GM21381 (cell line): ENCODE results near the gene ROR2.

Source experiments
- ATAC-seq: cut with Tn5 transposase; IDR thresholded peaks from one replicate; pipeline ENCODE4 v1.9.1; 2021; ENCODE audit warnings: mild to moderate bottlenecking, moderate library complexity; ENCODE audit not compliant: unreplicated experiment

The ROR2 gene

DNA sequence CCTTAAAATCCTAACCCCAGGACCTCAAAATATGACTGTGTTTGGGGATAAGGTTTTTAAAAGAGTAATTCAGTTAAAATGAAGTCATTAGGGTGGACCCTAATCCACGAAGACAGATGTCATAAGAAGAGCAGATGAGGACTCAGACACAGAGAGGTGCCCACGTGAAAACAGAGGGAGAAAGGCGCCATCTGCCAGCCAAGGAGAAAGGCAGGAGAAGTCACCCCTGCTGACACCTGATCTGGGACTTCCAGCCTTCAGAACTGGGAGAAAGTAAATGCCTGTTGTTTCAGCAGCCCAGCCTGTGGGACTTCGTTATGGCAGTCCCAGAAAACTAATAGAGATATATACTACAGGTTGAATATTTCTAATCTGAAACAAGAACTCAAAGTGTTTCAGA lies 67.4 kb downstream of the ROR2 start:
- no peak for ATAC-seq

DNA sequence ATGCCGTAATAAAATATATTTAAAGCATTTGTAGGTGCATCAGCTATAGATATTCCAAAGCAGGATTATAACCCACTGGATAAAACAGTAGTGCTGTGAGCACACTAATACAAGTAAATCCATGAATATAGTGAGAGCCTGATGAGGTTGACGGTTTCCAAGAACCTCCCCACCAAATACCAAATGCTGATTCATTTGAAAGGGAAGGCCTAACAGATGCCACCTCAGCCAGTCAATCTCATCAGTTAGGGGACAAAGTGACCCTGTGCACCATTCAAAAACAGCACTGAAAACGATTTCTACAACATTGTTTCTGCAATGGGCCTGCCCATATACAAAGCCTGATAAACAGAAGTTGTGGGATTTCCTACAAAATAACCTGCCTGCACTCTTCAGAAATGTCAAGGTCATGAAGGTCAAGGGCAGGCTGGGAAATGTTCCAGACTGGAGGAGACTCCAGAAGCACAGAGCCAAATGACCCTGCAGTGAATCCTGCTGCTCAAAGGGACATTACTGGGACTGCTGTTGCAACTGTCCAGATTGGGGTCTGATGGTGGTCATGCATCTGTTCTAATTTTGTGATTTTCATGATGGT lies 69.6 kb downstream of the ROR2 start:
- no peak for ATAC-seq

GRCh38 chr9:91879231-91879630 lies 70.8 kb downstream of the ROR2 start:
- ATAC-seq: no peak

DNA sequence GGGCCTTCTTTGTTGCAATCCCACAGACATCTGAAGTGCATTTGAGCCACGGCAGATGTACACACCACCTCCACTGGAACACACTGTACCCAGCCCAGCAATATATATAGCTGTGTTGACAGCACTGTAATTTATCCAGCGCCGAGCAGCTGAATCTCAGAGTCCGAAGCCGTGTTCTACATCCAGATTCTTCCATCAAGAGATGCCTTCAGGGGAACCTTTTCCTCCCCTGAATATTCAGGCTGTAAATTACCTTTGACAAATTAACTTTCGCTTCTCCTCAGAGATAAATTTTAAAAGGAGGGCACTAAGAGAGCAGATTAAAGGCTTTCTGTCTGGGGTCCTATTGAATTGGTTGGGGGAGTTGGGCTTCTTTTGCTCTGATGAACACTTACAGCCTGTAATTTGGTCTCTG lies 76.4 kb downstream of the ROR2 start:
- ATAC-seq: no peak

DNA sequence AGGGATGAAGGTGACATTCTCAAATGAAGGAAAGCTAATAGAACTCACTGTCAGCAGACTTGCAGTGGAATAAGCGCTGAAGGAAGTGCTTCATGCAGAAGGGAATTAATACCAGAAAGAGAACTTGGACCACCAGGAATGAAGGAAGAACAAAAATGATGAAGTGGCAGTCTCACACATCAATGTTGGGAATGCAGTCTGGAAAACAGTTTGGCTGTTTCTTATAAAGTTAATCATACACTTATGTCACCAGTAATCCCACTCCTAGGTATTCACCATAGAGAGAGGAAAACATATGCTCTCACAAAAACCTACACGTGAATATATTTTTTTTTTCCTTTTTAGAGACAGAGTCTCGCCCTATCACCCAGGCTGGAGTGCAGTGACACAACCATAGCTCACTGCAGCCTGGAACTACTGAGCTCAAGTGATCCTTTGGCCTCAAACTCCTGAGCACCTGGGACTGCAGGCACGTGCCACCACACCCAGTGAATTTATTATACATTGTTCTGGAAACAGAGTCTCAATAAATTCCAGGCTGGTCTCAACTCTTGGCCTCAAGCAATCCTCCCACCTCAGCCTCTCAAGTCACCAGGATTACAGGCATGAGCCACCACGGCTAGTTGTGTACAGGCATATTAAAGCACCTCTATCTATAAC lies 81.2 kb downstream of the ROR2 start:
- ATAC-seq: no peak

- no peak for ATAC-seq
Measured at GRCh38 chr9:91867740-91868139, 82.3 kb downstream of the ROR2 start.

DNA sequence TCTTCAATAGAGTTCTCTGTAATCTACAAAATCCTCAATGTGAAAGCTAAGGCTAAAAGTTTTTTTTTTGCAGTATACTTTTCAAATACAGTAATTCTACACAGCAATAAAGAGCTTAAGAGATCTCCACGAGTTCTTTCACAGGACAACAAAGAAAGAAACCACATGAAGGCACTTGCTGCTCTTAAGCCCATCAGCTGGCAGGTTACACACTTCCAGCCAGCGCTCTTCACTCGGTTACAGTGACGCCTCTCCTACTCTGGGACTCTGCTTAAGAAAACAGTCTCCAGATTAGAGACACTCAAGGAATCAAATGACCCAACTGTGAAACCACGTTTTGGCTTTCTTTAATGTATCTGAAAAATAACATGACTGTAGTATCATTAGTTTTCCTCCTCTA lies 85.0 kb downstream of the ROR2 start:
- ATAC-seq: no peak

- ATAC-seq: no peak
Measured at GRCh38 chr9:91864380-91864779, 85.6 kb downstream of the ROR2 start.

- ATAC-seq: no peak
Measured at GRCh38 chr9:91863469-91863868, 86.6 kb downstream of the ROR2 start.

DNA sequence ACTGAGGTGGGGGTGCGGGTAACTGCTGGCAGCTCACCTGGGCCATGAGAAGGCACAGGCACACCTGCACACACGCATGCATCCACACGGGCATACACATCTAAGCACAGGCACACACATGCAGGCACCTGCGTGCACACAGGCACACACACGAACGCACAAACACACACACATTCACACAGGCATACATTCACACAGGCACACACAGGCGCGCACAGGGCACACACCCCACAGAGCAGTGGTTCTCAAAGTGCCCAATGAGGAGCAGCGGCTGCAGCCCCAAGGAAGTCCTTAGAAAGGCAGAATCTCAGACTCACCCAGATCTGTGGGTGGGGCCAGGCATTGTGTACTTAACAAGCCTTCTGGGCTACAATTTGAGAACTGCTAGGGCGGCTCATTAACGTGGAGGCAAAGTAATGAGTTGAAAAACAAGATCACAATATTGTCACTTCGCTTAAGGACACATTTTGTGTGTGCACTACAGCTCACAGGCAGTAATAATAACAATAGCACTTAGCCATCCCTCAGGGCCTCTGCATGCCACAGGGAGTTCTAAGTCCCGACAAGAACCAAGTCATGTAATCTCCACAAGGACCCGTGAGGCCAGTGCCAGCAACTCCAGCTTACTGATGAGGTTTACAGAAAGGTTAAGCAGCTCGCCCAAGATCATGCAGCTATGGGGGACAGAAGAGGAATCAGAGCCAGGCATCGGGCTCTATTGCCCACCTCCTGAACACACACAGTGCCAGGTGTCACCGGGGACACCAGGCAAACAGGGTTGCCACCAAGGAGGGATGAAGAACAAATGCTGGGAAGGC lies 91.6 kb downstream of the ROR2 start:
- no peak for ATAC-seq

- no peak for ATAC-seq
Measured at GRCh38 chr9:91857291-91858212, 92.5 kb downstream of the ROR2 start.

- ATAC-seq: no peak
Measured at GRCh38 chr9:91856419-91856818, 93.6 kb downstream of the ROR2 start.

GRCh38 chr9:91855196-91855595 lies 94.8 kb downstream of the ROR2 start:
- no peak for ATAC-seq

GRCh38 chr9:91852801-91853347 lies 97.2 kb downstream of the ROR2 start:
- ATAC-seq: no peak

GRCh38 chr9:91849694-91850093 lies 100.3 kb downstream of the ROR2 start:
- ATAC-seq: no peak

- ATAC-seq: no peak
Measured at GRCh38 chr9:91848146-91848545, 101.9 kb downstream of the ROR2 start.

DNA sequence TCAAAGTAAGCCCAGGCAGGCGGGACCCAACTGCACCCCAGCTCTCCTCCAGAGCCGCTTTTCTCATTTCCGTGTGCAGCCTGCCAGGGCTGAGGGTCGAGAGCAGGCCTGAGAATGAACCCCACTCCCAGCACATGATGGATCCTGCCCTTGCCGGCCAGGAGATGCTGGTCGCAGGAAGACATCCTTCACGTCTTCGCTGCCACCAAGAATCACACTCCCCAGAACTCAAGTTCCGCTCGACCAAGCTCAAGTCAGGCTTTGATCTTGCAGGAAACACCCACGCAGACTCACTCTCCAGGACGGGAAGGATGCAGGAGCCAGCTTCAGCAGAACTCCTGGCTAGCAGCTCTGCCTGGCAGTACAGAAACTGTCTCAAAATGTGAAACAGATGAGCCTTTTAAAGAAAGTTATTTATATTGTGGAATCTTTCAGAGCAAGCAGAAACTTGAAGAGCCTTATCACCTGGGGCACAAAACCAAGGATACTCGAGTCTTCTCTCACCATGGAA lies 102.4 kb downstream of the ROR2 start:
- ATAC-seq: no peak

DNA sequence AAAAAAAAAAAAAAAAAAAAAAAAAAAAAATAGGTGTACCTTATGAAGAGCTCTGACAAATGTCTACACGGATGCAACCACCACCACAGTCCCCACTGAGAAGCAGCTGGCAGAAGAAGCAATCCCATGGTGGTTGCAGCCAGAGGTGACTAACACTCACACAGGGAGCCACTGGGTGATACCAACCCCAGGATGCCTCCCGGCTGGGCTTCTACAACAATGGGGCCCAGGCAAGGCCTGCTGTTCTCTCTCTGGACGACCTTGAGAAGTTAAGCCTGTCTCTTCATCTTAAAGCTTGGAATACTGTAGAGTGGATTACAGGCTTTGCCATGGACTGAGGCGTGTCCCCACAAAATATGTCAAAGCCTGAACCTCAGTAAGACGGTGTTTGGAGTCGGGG lies 104.1 kb downstream of the ROR2 start:
- no peak for ATAC-seq

GRCh38 chr9:91844701-91845291 lies 105.2 kb downstream of the ROR2 start:
- no peak for ATAC-seq

GRCh38 chr9:91844190-91844589 lies 105.8 kb downstream of the ROR2 start:
- no peak for ATAC-seq
